Suprapubic skin (tissue), 4 donors: ENCODE data around the gene TLR4. TPM values are rescaled to one million over a fixed set of nuclear protein-coding genes. Genes with fewer than 3 reads are reported as not detected.

ENCODE experiments used
- DNase-seq, 2 donors: peaks; one replicate each; pipeline ENCODE4 v3.0.0-alpha.2; 2019; ENCODE audit warnings: low spot score in 2 of 2
- H3K27ac ChIP-seq: fragments of 200-600 bp; sonication (generic); one replicate; pipeline ENCODE4 v1.5.1; 2019
- H3K27me3 ChIP-seq: fragments of 200-600 bp; sonication (generic); one replicate; pipeline ENCODE4 v1.5.1; 2019
- H3K36me3 ChIP-seq: fragments of 200-600 bp; sonication (generic); one replicate; pipeline ENCODE4 v1.5.1; 2019
- H3K4me1 ChIP-seq: fragments of 200-600 bp; sonication (generic); one replicate; pipeline ENCODE4 v1.5.1; 2019
- H3K4me3 ChIP-seq: fragments of 200-600 bp; sonication (generic); one replicate; pipeline ENCODE4 v1.5.1; 2019; ENCODE audit warnings: mild to moderate bottlenecking
- H3K9me3 ChIP-seq: fragments of 200-600 bp; sonication (generic); one replicate; pipeline ENCODE4 v1.5.1; 2019
- EP300 ChIP-seq: sonication (generic); formaldehyde crosslinking; IDR thresholded peaks from one replicate; pipeline ENCODE4 v1.6.1; 2017; ENCODE audit warnings: antibody characterized with exemption
- POLR2A ChIP-seq, 2 donors: fragments of 450-650 bp; IDR thresholded peaks; one replicate each; pipeline ENCODE4 v1.6.1; 2017; ENCODE audit warnings: antibody characterized with exemption in 2 of 2, mild to moderate bottlenecking in 2 of 2, moderate library complexity in 2 of 2
- POLR2AphosphoS5 ChIP-seq, 3 donors: sonication (generic); formaldehyde crosslinking; IDR thresholded peaks; one replicate each; pipeline ENCODE4 v1.6.1; 2017; ENCODE audit warnings: antibody characterized with exemption in 3 of 3
- WGBS: methylation state at CpG from one replicate; pipeline ENCODE4 v1.1.5; 2018; 5-methylcytosine and 5-hydroxymethylcytosine counted together
- total RNA-seq, 4 donors: library from RNA; depleted of rRNA; stranded (reverse); fragments of >200 nt; gene quantifications; one replicate each; pipeline ENCODE4 v1.1.0, GENCODE V29; 2016
- TF ChIP-seq, protein P1 (sequence below), 2 donors: fragments of 200-600 bp in 1 of 2; fragments of 450-650 bp in 1 of 2; sonication (generic) in 1 of 2; IDR thresholded peaks; one replicate each; pipeline ENCODE4 v1.5.1; 2016 to 2019; ENCODE audit warnings: antibody characterized with exemption in 2 of 2, mild to moderate bottlenecking in 1 of 2, moderate library complexity in 1 of 2

TLR4 gene
- total RNA-seq, 4 donors from 2014 or later: 3.4 to 10.5 (median 6.5) TPM

DNA sequence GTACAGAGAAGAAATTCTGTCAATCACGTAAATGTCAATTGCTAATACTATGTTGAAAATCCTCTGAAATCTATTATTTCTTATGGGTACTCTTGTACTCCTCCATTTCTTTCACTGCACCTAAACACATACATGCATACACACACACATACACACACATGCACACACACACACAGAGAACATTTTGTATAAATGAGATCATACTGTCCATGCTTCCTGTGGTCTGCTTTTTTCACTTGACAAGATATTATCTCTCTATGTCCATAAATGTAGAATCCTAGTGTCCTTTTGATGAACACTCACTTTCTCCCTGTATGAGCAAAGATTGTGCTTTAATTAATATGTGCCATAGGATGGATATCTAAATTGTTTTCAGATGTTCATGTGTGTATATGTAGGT lies 32.7 kb upstream of the TLR4 start:
- Histone ChIP-seq H3K9me3 (no peaks in the 10 kb centered on the region), H3K4me3 (no peak overlapping the region), H3K4me1 (no peaks in the 10 kb centered on the region), H3K27me3 (no peaks in the 10 kb centered on the region), H3K36me3 (no peaks in the 10 kb centered on the region), H3K27ac (no peak overlapping the region)
- no peak for DNase-seq
- TF ChIP-seq EP300: no peak
- WGBS: 91% methylated on average over 1 of the region's 1 CpG

DNA sequence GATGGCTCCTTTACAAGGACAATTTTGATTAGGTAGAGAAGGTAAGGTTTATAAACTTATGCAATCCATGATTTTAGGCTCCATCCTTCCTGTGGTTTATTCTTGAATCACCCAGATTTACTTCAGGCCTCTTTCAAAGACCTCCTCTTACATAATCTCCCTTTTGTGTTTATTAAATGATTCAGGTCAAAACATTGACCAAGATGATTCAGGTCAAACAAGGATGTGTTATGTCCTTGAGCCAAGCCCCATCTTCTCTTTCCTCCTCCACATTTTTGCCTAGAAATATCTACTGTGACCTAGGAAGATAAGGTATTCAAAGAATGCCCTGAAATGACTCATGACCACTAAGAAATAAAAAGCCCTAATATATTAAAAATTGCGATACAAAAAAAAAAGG lies 31.8 kb upstream of the TLR4 start:
- Histone ChIP-seq H3K27ac (no peak overlapping the region), H3K9me3 (no peaks in the 10 kb centered on the region), H3K27me3 (no peaks in the 10 kb centered on the region), H3K4me1 (no peaks in the 10 kb centered on the region), H3K4me3 (no peak overlapping the region), H3K36me3 (no peaks in the 10 kb centered on the region)
- no peak for TF ChIP-seq POLR2A (IDR thresholded peaks at IDR 0.05)
- TF ChIP-seq, protein P1, sequence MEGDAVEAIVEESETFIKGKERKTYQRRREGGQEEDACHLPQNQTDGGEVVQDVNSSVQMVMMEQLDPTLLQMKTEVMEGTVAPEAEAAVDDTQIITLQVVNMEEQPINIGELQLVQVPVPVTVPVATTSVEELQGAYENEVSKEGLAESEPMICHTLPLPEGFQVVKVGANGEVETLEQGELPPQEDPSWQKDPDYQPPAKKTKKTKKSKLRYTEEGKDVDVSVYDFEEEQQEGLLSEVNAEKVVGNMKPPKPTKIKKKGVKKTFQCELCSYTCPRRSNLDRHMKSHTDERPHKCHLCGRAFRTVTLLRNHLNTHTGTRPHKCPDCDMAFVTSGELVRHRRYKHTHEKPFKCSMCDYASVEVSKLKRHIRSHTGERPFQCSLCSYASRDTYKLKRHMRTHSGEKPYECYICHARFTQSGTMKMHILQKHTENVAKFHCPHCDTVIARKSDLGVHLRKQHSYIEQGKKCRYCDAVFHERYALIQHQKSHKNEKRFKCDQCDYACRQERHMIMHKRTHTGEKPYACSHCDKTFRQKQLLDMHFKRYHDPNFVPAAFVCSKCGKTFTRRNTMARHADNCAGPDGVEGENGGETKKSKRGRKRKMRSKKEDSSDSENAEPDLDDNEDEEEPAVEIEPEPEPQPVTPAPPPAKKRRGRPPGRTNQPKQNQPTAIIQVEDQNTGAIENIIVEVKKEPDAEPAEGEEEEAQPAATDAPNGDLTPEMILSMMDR (IDR thresholded peaks at IDR 0.05): no peak
- no peak for TF ChIP-seq POLR2AphosphoS5 (IDR thresholded peaks at IDR 0.05)
- TF ChIP-seq EP300: no peak
- no peak for DNase-seq
- 93% methylated on average over 1 of the region's 1 CpG for WGBS

- no peak overlapping the region for H3K27ac ChIP-seq
- TF ChIP-seq EP300 (no peak), POLR2A (IDR thresholded peaks at IDR 0.05) (no peak), POLR2AphosphoS5 (IDR thresholded peaks at IDR 0.05) (no peak)
- TF ChIP-seq, protein P1 (IDR thresholded peaks at IDR 0.05): no peak
Observed at GRCh38 chr9:117677572-117677971, 26.6 kb upstream of the TLR4 start.

DNA sequence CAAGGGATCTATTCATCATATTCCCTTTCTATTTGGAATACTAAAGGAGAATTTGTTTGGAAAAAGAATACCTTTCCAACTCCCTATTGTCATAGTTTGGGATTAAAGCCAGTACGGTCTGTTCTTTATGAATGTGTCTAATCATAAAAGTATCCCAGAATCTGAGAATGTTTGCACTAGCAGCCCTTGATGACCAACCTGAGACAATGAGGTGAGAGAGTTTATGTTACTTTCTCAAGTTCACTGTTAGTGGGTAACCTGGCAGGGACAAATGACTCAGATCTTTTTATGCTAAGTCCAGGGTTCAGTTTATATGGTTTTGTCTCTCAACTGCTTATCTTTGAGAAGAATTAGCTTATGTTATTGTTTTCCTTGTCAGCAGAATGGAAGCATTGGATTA lies 25.3 kb upstream of the TLR4 start:
- Histone ChIP-seq H3K4me1 (no peaks in the 10 kb centered on the region), H3K27me3 (no peaks in the 10 kb centered on the region), H3K4me3 (no peak overlapping the region), H3K36me3 (no peaks in the 10 kb centered on the region), H3K9me3 (no peaks in the 10 kb centered on the region), H3K27ac (no peak overlapping the region)
- TF ChIP-seq EP300 (no peak), POLR2AphosphoS5 (IDR thresholded peaks at IDR 0.05) (no peak), POLR2A (IDR thresholded peaks at IDR 0.05) (no peak)
- TF ChIP-seq, protein P1 (IDR thresholded peaks at IDR 0.05): no peak
- 3% methylated on average over 1 of the region's 1 CpG for WGBS
- no peak for DNase-seq

More at GRCh38 chr9:117677572-117677971, 26.6 kb upstream of the TLR4 start:
- Histone ChIP-seq H3K4me1 (no peaks in the 10 kb centered on the region), H3K27me3 (no peaks in the 10 kb centered on the region), H3K36me3 (no peaks in the 10 kb centered on the region), H3K4me3 (no peak overlapping the region), H3K9me3 (no peaks in the 10 kb centered on the region)
- DNase-seq: no peak

- DNase-seq: no peak
- 61% methylated on average over 2 of the region's 2 CpGs for WGBS
- Histone ChIP-seq H3K27ac (no peak overlapping the region), H3K9me3 (no peaks in the 10 kb centered on the region), H3K27me3 (no peaks in the 10 kb centered on the region), H3K4me3 (no peak overlapping the region), H3K36me3 (no peaks in the 10 kb centered on the region), H3K4me1 (no peaks in the 10 kb centered on the region)
- TF ChIP-seq EP300 (no peak), POLR2A (IDR thresholded peaks at IDR 0.05) (no peak), POLR2AphosphoS5 (IDR thresholded peaks at IDR 0.05) (no peak)
- TF ChIP-seq, protein P1 (IDR thresholded peaks at IDR 0.05): no peak
Observed at GRCh38 chr9:117679416-117679815, 24.8 kb upstream of the TLR4 start.

DNA sequence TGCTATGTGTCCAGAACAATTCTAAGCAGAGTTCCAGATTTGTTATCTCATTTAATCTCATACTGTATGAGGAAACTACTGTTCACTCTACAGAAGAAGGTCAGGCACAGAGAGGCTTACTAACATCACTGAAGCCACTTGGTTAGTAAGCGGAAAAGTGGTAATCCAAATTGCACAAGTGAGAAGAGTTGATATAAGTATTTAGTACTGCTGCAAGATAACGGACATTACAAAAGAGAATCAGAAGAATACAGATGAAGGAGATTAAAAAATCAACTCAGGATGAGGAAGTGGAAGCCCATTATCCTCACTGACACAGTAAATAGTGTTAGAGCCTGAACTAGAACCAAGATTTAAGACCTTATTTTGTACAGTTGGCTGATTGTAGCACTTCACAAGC lies 22.3 kb upstream of the TLR4 start:
- TF ChIP-seq POLR2A (IDR thresholded peaks at IDR 0.05) (no peak), POLR2AphosphoS5 (IDR thresholded peaks at IDR 0.05) (no peak), EP300 (no peak)
- TF ChIP-seq, protein P1 (IDR thresholded peaks at IDR 0.05): no peak
- Histone ChIP-seq H3K27ac (no peak overlapping the region), H3K4me3 (no peak overlapping the region), H3K9me3 (no peaks in the 10 kb centered on the region), H3K27me3 (no peaks in the 10 kb centered on the region), H3K4me1 (no peaks in the 10 kb centered on the region), H3K36me3 (no peaks in the 10 kb centered on the region)
- 86% methylated on average over 2 of the region's 2 CpGs for WGBS
- DNase-seq: no peak
